Glutamatergic neuron (in vitro differentiated cells): ENCODE data around the gene EPM2A. TPM values are rescaled to one million over a fixed set of nuclear protein-coding genes. Genes with fewer than 3 reads are reported as not detected.
"Not testable (repeated sequence)": the region's sequence is repeated elsewhere in the genome, so short reads cannot be mapped to it uniquely, and the experiment has no call there.

Experiments used
- DNase-seq: peaks from one replicate; pipeline ENCODE4 v3.0.0; 2022
- H3K27ac Mint-ChIP-seq: one replicate; pipeline ENCODE4 v1.8.0; 2020; ENCODE audit warnings: mild to moderate bottlenecking, mixed read lengths, inconsistent platforms; ENCODE audit not compliant: unreplicated experiment
- H3K27me3 Mint-ChIP-seq: one replicate; pipeline ENCODE4 v1.8.0; 2020; ENCODE audit warnings: mild to moderate bottlenecking, moderate library complexity, mixed read lengths, inconsistent platforms; ENCODE audit not compliant: unreplicated experiment
- H3K36me3 Mint-ChIP-seq: one replicate; pipeline ENCODE4 v1.8.0; 2020; ENCODE audit warnings: mild to moderate bottlenecking, mixed read lengths, inconsistent platforms; ENCODE audit not compliant: unreplicated experiment
- H3K4me1 Mint-ChIP-seq: one replicate; pipeline ENCODE4 v1.8.0; 2020; ENCODE audit warnings: mild to moderate bottlenecking, low read depth, mixed read lengths, inconsistent platforms; ENCODE audit not compliant: unreplicated experiment
- H3K4me3 Mint-ChIP-seq: one replicate; pipeline ENCODE4 v1.8.0; 2020; ENCODE audit warnings: mild to moderate bottlenecking, mixed read lengths, inconsistent platforms; ENCODE audit not compliant: unreplicated experiment
- H3K9me3 Mint-ChIP-seq: one replicate; pipeline ENCODE4 v1.8.0; 2020; ENCODE audit warnings: mild to moderate bottlenecking, moderate library complexity, mixed read lengths, inconsistent platforms; ENCODE audit not compliant: unreplicated experiment
- total RNA-seq: library from RNA; stranded (reverse); fragmentation: NEBNext Ultra II Directional; extraction: Animal tissue kit (Norgen Biotek cat#: 25700); gene quantifications from one replicate; pipeline ENCODE4 v1.2.1, GENCODE V29; 2021; ENCODE audit not compliant: unreplicated experiment
- TF ChIP-seq, protein P1 (sequence below): fragments of 200-600 bp; sonication (generic); IDR thresholded peaks from one replicate; pipeline ENCODE4 v1.5.0; 2021; ENCODE audit not compliant: partially characterized antibody, unreplicated experiment

EPM2A gene
- total RNA-seq, 1 donor from 2014 or later: 15.5 TPM

DNA sequence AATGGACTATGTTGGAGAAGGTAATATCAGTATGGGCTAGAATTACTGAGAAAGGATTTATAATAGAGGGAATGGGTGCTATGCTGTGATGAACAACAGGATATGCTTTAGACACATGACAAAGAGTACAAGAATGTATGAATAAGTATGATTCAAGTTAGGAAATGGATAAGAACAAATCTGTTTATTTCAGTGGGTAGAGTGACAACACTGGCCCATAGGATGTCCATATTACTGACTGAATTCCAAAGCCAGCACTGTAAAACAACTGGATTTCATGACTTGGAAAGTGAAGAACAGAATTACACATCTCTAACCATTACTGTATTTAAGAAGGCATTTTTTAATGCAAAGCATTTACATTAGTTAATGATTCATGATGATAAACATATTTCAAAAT, 35.9 kb downstream of the EPM2A start:
- TF ChIP-seq, protein P1, sequence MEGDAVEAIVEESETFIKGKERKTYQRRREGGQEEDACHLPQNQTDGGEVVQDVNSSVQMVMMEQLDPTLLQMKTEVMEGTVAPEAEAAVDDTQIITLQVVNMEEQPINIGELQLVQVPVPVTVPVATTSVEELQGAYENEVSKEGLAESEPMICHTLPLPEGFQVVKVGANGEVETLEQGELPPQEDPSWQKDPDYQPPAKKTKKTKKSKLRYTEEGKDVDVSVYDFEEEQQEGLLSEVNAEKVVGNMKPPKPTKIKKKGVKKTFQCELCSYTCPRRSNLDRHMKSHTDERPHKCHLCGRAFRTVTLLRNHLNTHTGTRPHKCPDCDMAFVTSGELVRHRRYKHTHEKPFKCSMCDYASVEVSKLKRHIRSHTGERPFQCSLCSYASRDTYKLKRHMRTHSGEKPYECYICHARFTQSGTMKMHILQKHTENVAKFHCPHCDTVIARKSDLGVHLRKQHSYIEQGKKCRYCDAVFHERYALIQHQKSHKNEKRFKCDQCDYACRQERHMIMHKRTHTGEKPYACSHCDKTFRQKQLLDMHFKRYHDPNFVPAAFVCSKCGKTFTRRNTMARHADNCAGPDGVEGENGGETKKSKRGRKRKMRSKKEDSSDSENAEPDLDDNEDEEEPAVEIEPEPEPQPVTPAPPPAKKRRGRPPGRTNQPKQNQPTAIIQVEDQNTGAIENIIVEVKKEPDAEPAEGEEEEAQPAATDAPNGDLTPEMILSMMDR: no peak
- Mint-ChIP-seq H3K4me3 (no peak overlapping the region), H3K36me3 (peaks cover 4% of the 10 kb centered on the region), H3K4me1 (no peaks in the 10 kb centered on the region), H3K27me3 (no peaks in the 10 kb centered on the region), H3K27ac (no peak overlapping the region), H3K9me3 (no peaks in the 10 kb centered on the region)
- no peak for DNase-seq

DNA sequence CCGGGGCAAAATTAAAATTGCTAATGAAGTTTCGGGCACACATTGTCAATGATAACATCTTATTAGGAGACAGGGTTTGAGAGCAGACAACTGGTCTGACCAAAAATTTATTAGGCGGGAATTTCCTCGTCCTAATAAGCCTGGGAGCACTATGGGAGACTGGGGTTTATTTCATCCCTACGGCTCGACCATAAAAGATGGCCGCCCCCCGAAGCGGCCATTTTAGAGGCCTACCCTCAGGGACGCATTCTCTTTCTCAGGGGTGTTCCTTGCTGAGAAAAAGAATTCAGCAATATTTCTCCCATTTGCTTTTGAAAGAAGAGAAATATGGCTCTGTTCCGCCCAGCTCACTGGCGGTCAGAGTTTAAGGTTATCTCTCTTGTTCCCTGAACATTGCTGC, 37.9 kb downstream of the EPM2A start:
- H3K27ac Mint-ChIP-seq, DNase-seq, H3K9me3 Mint-ChIP-seq, H3K4me3 Mint-ChIP-seq, H3K27me3 Mint-ChIP-seq, H3K36me3 Mint-ChIP-seq, H3K4me1 Mint-ChIP-seq: not testable (repeated sequence)

DNA sequence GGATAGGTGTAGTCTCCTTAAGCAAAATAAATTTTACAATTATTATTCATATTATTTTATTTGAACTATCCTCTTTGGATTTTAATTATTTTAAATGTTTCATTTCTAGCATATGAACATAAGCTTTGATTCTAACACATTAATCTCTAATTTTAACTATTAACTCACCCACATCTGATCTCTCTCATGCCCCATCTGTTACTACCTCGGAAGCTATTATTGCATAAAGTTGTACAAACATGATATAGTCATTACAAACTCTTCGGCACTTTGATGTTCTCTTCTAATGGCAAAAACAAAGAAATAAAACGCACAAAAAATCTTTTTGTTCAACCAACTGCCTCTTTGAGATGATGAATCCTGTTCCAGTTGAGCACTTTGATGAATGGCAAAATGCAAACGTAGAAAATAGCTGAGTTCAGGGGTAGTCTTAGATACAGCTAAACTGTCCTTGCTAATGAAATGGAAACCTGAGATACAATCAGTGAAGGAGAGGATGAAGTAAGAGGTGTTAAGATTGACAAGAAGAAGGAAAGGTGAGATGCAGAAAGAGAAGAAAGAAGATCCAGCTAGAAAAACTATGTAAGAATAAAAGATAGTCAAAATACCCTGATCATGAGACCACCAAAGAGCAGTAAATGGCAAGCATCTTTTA, 41.1 kb downstream of the EPM2A start:
- Mint-ChIP-seq H3K27me3 (no peaks in the 10 kb centered on the region), H3K27ac (no peak overlapping the region), H3K36me3 (peaks cover 4% of the 10 kb centered on the region), H3K4me3 (no peak overlapping the region), H3K9me3 (no peaks in the 10 kb centered on the region), H3K4me1 (no peaks in the 10 kb centered on the region)
- TF ChIP-seq, protein P1: no peak
- DNase-seq: no peak

DNA sequence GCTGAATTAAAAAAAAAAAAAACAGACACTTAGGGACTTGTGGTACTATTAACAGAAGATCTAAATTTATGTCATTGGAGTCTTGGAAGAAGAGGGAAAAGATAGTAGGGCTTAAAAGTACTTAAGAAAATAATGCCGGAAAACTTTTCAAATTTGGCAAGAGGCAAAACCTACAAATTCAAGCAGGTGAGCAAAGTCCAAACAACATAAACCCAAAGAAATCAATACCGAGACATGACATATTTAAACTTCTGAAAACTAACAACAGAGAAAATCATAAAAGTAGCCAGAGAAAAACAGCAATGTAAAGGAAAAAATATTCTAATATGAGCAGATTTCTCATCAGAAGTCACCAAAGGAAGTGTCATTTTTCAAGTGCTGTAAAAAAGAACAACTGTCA, 44.4 kb downstream of the EPM2A start:
- Mint-ChIP-seq H3K4me3 (no peak overlapping the region), H3K9me3 (no peaks in the 10 kb centered on the region), H3K27me3 (no peaks in the 10 kb centered on the region), H3K36me3 (no peaks in the 10 kb centered on the region), H3K4me1 (no peaks in the 10 kb centered on the region), H3K27ac (no peak overlapping the region)
- no peak for DNase-seq
- TF ChIP-seq, protein P1: no peak

DNA sequence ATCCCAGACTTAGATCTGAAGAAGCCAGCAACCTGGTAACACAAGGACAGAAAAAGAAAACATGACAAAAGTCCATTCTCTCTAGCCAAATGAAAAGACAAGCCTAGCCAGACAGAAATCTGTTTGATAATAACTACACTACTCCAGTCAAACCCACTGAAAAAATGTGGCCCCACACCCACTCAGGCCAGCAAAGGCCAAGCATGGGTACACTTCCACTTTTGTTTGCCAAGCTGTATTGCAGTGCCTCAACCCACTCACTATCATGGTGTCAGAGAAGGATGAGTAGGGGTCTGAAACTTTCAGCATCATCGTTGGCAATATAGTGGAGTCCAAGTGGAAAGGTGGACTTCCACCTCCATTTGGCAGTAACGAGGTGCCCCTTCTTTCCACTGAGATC, 45.8 kb downstream of the EPM2A start:
- H3K4me3 Mint-ChIP-seq: no peak overlapping the region
- TF ChIP-seq, protein P1: no peak
- H3K4me1 Mint-ChIP-seq: no peaks in the 10 kb centered on the region
- DNase-seq: no peak
- no peak overlapping the region for H3K27ac Mint-ChIP-seq
- no peaks in the 10 kb centered on the region for H3K9me3 Mint-ChIP-seq
- no peaks in the 10 kb centered on the region for H3K27me3 Mint-ChIP-seq
- no peaks in the 10 kb centered on the region for H3K36me3 Mint-ChIP-seq
